Coronary artery (tissue), 2 donors: ENCODE measurements around the gene C1orf141.

Source experiments
- DNase-seq: peaks from one replicate; pipeline ENCODE4 v3.0.0-alpha.2; 2017; ENCODE audit warnings: low spot score
- H3K27ac ChIP-seq, 2 donors: fragments of 200-600 bp; sonication (generic); one replicate each; pipeline ENCODE4 v1.5.1; 2016 to 2019
- H3K4me3 ChIP-seq: fragments of 200-600 bp; sonication (generic); 2 replicates; pipeline ENCODE4 v1.5.1; 2016; ENCODE audit warnings: mild to moderate bottlenecking, moderate library complexity
- CTCF ChIP-seq: fragments of 200-600 bp; sonication (generic); IDR thresholded peaks from one replicate; pipeline ENCODE4 v1.5.1; 2019; ENCODE audit warnings: antibody characterized with exemption

C1orf141 gene

GRCh38 chr1:67134695-67135094 lies at the start of gene C1orf141:
TSS of gene C1orf141 (minus strand) at chr1:67134970. CDS start at chr1:67127240, 7,730 bp downstream.
- DNase-seq, result no peak
- TF ChIP-seq CTCF, result no peak
- H3K4me3 ChIP-seq, result peak within 1 kb of the TSS; percentile 57

GRCh38 chr1:67175530-67176087 lies 40.8 kb upstream of the C1orf141 start:
- TF ChIP-seq CTCF, result no peak
- H3K4me3 ChIP-seq, result no peak overlapping the region
- no peak for DNase-seq
- H3K27ac ChIP-seq, result no peak overlapping the region

More at GRCh38 chr1:67134695-67135094, at the start of gene C1orf141:
- H3K27ac ChIP-seq, result no peak within 1 kb of the TSS

GRCh38 chr1:67174716-67175284 lies 40.0 kb upstream of the C1orf141 start:
- Histone ChIP-seq H3K4me3 (no peak overlapping the region), H3K27ac (no peak overlapping the region)
- no peak for TF ChIP-seq CTCF
- DNase-seq, result no peak

- H3K4me3 ChIP-seq, result no peak overlapping the region
- DNase-seq, result no peak
- TF ChIP-seq CTCF, result no peak
- no peak overlapping the region for H3K27ac ChIP-seq
These were observed 39.2 kb upstream of the C1orf141 start for GRCh38 chr1:67173988-67174387.

- no peak for DNase-seq
- no peak overlapping the region for H3K27ac ChIP-seq
- TF ChIP-seq CTCF, result no peak
- H3K4me3 ChIP-seq, result no peak overlapping the region
These were observed 37.2 kb upstream of the C1orf141 start for GRCh38 chr1:67171978-67172377.

GRCh38 chr1:67171574-67171955 lies 36.8 kb upstream of the C1orf141 start:
- TF ChIP-seq CTCF, result no peak
- Histone ChIP-seq H3K27ac (no peak overlapping the region), H3K4me3 (no peak overlapping the region)
- no peak for DNase-seq
